Smooth muscle cell of the brain vasculature (primary cell): ENCODE data around the gene MYO16.

Experiments
- DNase-seq: peaks from one replicate; pipeline ENCODE4 v3.0.0-alpha.2; 2012; ENCODE audit warnings: low read depth, low spot score

MYO16 gene

GRCh38 chr13:108797354-108797753 lies 167.9 kb downstream of the MYO16 start:
- DNase-seq: no peak

GRCh38 chr13:108807841-108808240 lies 178.4 kb downstream of the MYO16 start:
- DNase-seq: no peak

GRCh38 chr13:108812165-108812564 lies 182.8 kb downstream of the MYO16 start:
- DNase-seq: no peak

- no peak for DNase-seq
Measured at GRCh38 chr13:108812661-108813060, 183.2 kb downstream of the MYO16 start.

- no peak for DNase-seq
Measured at GRCh38 chr13:108813587-108814170, 184.3 kb downstream of the MYO16 start.

- no peak for DNase-seq
Measured at GRCh38 chr13:108816375-108816774, 187.0 kb downstream of the MYO16 start.

GRCh38 chr13:108827646-108828045 lies 198.2 kb downstream of the MYO16 start:
- no peak for DNase-seq

- no peak for DNase-seq
Measured at GRCh38 chr13:108828086-108828815, 198.8 kb downstream of the MYO16 start.

- no peak for DNase-seq
Measured at GRCh38 chr13:108830916-108831315, 201.5 kb downstream of the MYO16 start.

- peak; percentile 6 for DNase-seq
Measured at GRCh38 chr13:108833531-108833930, 204.1 kb downstream of the MYO16 start.

GRCh38 chr13:108834193-108834592 lies 204.8 kb downstream of the MYO16 start:
- no peak for DNase-seq

GRCh38 chr13:108835083-108835482 lies 205.7 kb downstream of the MYO16 start:
- DNase-seq: no peak

- DNase-seq: no peak
Measured at GRCh38 chr13:108850691-108851090, 221.3 kb downstream of the MYO16 start.

- DNase-seq: no peak
Measured at GRCh38 chr13:108851660-108852059, 222.2 kb downstream of the MYO16 start.

- DNase-seq: no peak
Measured at GRCh38 chr13:108853031-108853430, 223.6 kb downstream of the MYO16 start.

- no peak for DNase-seq
Measured at GRCh38 chr13:108855737-108856387, 226.5 kb downstream of the MYO16 start.

- DNase-seq: no peak
Measured at GRCh38 chr13:108858676-108859075, 229.3 kb downstream of the MYO16 start.

- DNase-seq: peak; percentile 36
Measured at GRCh38 chr13:108859197-108860012, 230.0 kb downstream of the MYO16 start.

- no peak for DNase-seq
Measured at GRCh38 chr13:108860418-108860817, 231.0 kb downstream of the MYO16 start.

GRCh38 chr13:108877300-108877699 lies 247.9 kb downstream of the MYO16 start:
- no peak for DNase-seq

- DNase-seq: no peak
Measured at GRCh38 chr13:108878732-108879131, 249.3 kb downstream of the MYO16 start.
